GM18867 (cell line): Measurements from ENCODE around the gene DPPA2.

Experiments
- ATAC-seq: cut with Tn5 transposase; IDR thresholded peaks from one replicate; pipeline ENCODE4 v1.9.1; 2021; ENCODE audit warnings: mild to moderate bottlenecking, moderate library complexity; ENCODE audit not compliant: unreplicated experiment

DPPA2 gene

GRCh38 chr3:109325657-109326056 lies 9.3 kb upstream of the DPPA2 start:
- no peak for ATAC-seq

- no peak for ATAC-seq
Observed at GRCh38 chr3:109325109-109325508, 8.8 kb upstream of the DPPA2 start.

- no peak for ATAC-seq
Observed at GRCh38 chr3:109313061-109313460, 3.3 kb downstream of the DPPA2 start.

GRCh38 chr3:109297496-109297895 lies 18.8 kb downstream of the DPPA2 start:
- ATAC-seq, result no peak

- no peak for ATAC-seq
Observed at GRCh38 chr3:109284071-109284470, 32.2 kb downstream of the DPPA2 start.

GRCh38 chr3:109278546-109278945 lies 37.8 kb downstream of the DPPA2 start:
- ATAC-seq, result no peak

- no peak for ATAC-seq
Observed at GRCh38 chr3:109278141-109278540, 38.2 kb downstream of the DPPA2 start.

- ATAC-seq, result no peak
Observed at GRCh38 chr3:109275702-109276293, 40.5 kb downstream of the DPPA2 start.

- no peak for ATAC-seq
Observed at GRCh38 chr3:109270779-109271178, 45.5 kb downstream of the DPPA2 start.

GRCh38 chr3:109269577-109270275 lies 46.6 kb downstream of the DPPA2 start:
- ATAC-seq, result no peak

- no peak for ATAC-seq
Observed at GRCh38 chr3:109268181-109268580, 48.1 kb downstream of the DPPA2 start.

GRCh38 chr3:109265295-109265694 lies 51.0 kb downstream of the DPPA2 start:
- ATAC-seq, result no peak

GRCh38 chr3:109257269-109257668 lies 59.0 kb downstream of the DPPA2 start:
- no peak for ATAC-seq

GRCh38 chr3:109254770-109255169 lies 61.5 kb downstream of the DPPA2 start:
- ATAC-seq, result no peak

GRCh38 chr3:109252641-109253040 lies 63.7 kb downstream of the DPPA2 start:
- ATAC-seq, result no peak
